OCI-LY7 (cell line): ENCODE data around the gene ANKRD11. TPM values are rescaled to one million over a fixed set of nuclear protein-coding genes. Genes with fewer than 3 reads are reported as not detected.

ENCODE experiments used
- BruUV-seq: library from RNA; stranded (reverse); fragments of 400-500 nt; replicated peaks from 2 replicates; lab custom pipeline; 2021; lab: Mats Ljungman, UMichigan
- CTCF ChIA-PET: fragments of 300-600 bp; sonication (Branson Sonifier 250); formaldehyde crosslinking; loops from one replicate; lab custom pipeline; 2022; ENCODE audit warnings: antibody characterized with exemption; ENCODE audit not compliant: unreplicated experiment; lab: Charles Lee
- POLR2A ChIA-PET: fragments of 300-600 bp; sonication (Branson Sonifier 250); formaldehyde crosslinking; loops from one replicate; lab custom pipeline; 2022; ENCODE audit warnings: antibody characterized with exemption; lab: Charles Lee
- DNase-seq: peaks from one replicate; pipeline ENCODE4 v3.0.0-alpha.2; 2015; ENCODE audit warnings: low spot score
- H2AFZ ChIP-seq: fragments of 200-600 bp; sonication (generic), shearing (Covaris generic); 2 replicates; pipeline ENCODE4 v1.6.1; 2014; ENCODE audit warnings: mild to moderate bottlenecking, antibody characterized with exemption, low read length, moderate library complexity
- H3K27ac ChIP-seq: fragments of 200-600 bp; sonication (generic); 2 replicates; pipeline ENCODE4 v1.5.1; 2014; ENCODE audit warnings: mixed run types, low read depth, mild to moderate bottlenecking, moderate library complexity, low read length, inconsistent platforms; ENCODE audit not compliant: poor library complexity, severe bottlenecking
- H3K36me3 ChIP-seq: fragments of 200-600 bp; sonication (generic); 2 replicates; pipeline ENCODE4 v1.6.1; 2014; ENCODE audit warnings: mild to moderate bottlenecking, antibody characterized with exemption, low read length, moderate library complexity, mixed read lengths; ENCODE audit not compliant: insufficient read depth
- H3K4me1 ChIP-seq: fragments of 200-600 bp; sonication (generic); 2 replicates; pipeline ENCODE4 v1.5.1; 2014; ENCODE audit warnings: mild to moderate bottlenecking, low read length; ENCODE audit not compliant: insufficient read depth, poor library complexity, severe bottlenecking
- H3K4me2 ChIP-seq: fragments of 200-600 bp; sonication (generic); 2 replicates; pipeline ENCODE4 v1.6.1; 2014; ENCODE audit warnings: mild to moderate bottlenecking, low read length
- H3K4me3 ChIP-seq: fragments of 200-600 bp; sonication (generic); 2 replicates; pipeline ENCODE4 v1.5.1; 2014; ENCODE audit warnings: mild to moderate bottlenecking, low read depth, low read length; ENCODE audit not compliant: poor library complexity, severe bottlenecking
- H3K79me2 ChIP-seq: fragments of 200-600 bp; sonication (generic); 2 replicates; pipeline ENCODE4 v1.6.1; 2016; ENCODE audit warnings: low read depth, mild to moderate bottlenecking, low read length, moderate library complexity, mixed read lengths; ENCODE audit not compliant: insufficient read depth
- H3K9me2 ChIP-seq: fragments of 200-600 bp; sonication (generic); 2 replicates; pipeline ENCODE4 v1.6.1; 2016; ENCODE audit warnings: mild to moderate bottlenecking, low read length, mixed read lengths; ENCODE audit not compliant: insufficient read depth
- H3K9me3 ChIP-seq: fragments of 200-600 bp; sonication (generic); 2 replicates; pipeline ENCODE4 v1.6.1; 2014; ENCODE audit warnings: mild to moderate bottlenecking, mixed run types, low read length, mixed read lengths
- H4K20me1 ChIP-seq: fragments of 200-600 bp; sonication (generic); 2 replicates; pipeline ENCODE4 v1.6.1; 2014; ENCODE audit warnings: mild to moderate bottlenecking, antibody characterized with exemption, low read length, moderate library complexity, mixed read lengths; ENCODE audit not compliant: insufficient read depth
- CTCF ChIP-seq: fragments of 200-600 bp; sonication (generic); conservative IDR thresholded peaks from 2 replicates; pipeline ENCODE4 v1.5.1; 2014; ENCODE audit warnings: mild to moderate bottlenecking, antibody characterized with exemption, low read length, moderate library complexity, mixed read lengths
- EZH2phosphoT487 ChIP-seq: fragments of 200-600 bp; sonication (generic); IDR thresholded peaks from 2 replicates; pipeline ENCODE4 v1.6.1; 2018; ENCODE audit warnings: low read depth, borderline replicate concordance, mild to moderate bottlenecking, mixed run types, antibody characterized with exemption, low read length, moderate library complexity, mixed read lengths
- intact Hi-C: fragments of 100-400 bp; cut with micrococcal nuclease; formaldehyde crosslinking; loops from one replicate; pipeline ENCODE4 v1.10.0; 2022; ENCODE audit not compliant: unreplicated experiment
- total RNA-seq, 2 experiments: library from RNA; depleted of rRNA in 1 of 2; stranded (reverse); fragments of >200 nt in 1 of 2; shearing (Covaris generic) in 1 of 2; gene quantifications; 2 replicates each; pipeline ENCODE4 v1.2.3, GENCODE V29; 2014 to 2022

ANKRD11 gene
- total RNA-seq, 2 experiments from 2014 or later: 89.1 to 251 TPM

DNA sequence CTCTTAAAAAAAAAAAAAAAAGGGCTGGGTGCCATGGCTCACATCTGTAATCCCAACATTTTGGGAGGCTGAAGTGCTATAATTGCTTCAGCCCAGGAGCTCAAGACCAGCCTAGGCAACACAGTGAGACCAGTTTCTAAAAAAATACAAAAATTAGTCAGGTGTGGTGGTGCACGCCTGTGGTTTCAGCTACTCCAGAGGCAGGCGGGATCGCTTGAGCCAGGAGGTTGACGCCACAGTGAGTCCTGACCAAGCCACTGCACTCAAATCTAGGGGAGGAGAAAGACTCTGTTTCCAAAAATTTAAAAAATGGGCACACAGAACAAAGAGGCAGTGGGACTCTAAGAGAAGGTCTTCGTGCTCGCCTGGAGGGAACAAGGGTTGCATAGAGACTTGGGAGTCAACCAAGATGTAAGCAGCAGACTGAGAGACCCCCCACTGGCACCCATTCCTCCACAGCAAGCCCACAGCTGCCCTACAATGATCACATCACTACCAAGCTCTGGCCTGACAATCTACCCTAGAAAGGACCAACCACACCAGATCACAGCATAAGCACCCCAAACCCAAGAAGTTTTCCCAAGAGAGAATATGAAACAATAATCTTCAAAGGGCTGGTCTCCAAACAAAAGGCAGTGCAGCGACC, 121.6 kb downstream of the ANKRD11 start:
- Histone ChIP-seq H3K36me3 (peaks cover 39% of the 10 kb centered on the region), H3K79me2 (peaks cover 100% of the 10 kb centered on the region), H3K4me2 (no peak overlapping the region), H2AFZ (no peak overlapping the region), H3K4me1 (peaks cover 19% of the 10 kb centered on the region), H3K27ac (no peak overlapping the region), H3K4me3 (no peak overlapping the region), H3K9me3 (no peaks in the 10 kb centered on the region), H4K20me1 (peaks cover 10% of the 10 kb centered on the region), H3K9me2 (no peaks in the 10 kb centered on the region)
- BruUV-seq: no TSS peak
- ChIA-PET POLR2A (interaction anchor here (0.6 kb wide), 1 partner anchor 11 kb away, joined by 3 read pairs; no protein-coding TSS in a partner anchor), CTCF (no interaction called here)
- intact Hi-C loops: no loop called here
- TF ChIP-seq CTCF: no peak
- TF ChIP-seq EZH2phosphoT487: no peak
- no peak for DNase-seq

DNA sequence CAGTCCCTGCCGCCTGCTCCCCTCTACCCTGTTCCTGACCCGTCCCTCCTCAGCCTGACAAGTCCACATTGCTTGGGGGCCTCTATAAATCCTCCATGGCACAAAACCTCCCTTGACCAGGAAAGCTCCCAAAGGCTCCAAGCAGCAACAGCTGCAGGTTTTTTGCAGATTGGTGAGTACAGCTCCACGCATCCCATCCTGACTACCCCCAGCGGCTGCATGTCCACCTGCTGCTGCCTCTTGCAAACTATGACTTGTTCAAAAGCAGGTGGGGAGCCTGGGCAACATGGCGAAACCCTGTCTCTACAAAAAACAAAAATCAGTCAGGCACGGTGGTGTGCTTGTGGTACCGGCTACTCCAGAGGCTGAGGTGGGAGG, 122.8 kb downstream of the ANKRD11 start:
- Histone ChIP-seq H3K9me2 (no peaks in the 10 kb centered on the region), H2AFZ (no peak overlapping the region), H3K27ac (no peak overlapping the region), H3K36me3 (peaks cover 32% of the 10 kb centered on the region), H3K4me2 (no peak overlapping the region), H3K79me2 (peaks cover 97% of the 10 kb centered on the region), H4K20me1 (peaks cover 10% of the 10 kb centered on the region), H3K9me3 (no peaks in the 10 kb centered on the region), H3K4me1 (peaks cover 27% of the 10 kb centered on the region), H3K4me3 (no peak overlapping the region)
- POLR2A ChIA-PET: no interaction called here
- CTCF ChIA-PET: interaction anchor here (0.5 to 0.6 kb wide), 2 partner anchors 12 to 465 kb away, joined by 3 read pairs; no protein-coding TSS in a partner anchor
- intact Hi-C loops: no loop called here
- no TSS peak for BruUV-seq
- no peak for TF ChIP-seq EZH2phosphoT487
- TF ChIP-seq CTCF: no peak
- DNase-seq: no peak
